HuH-7.5 (cell line): Measurements from ENCODE around the gene VSIG8.
"Not testable (repeated sequence)": the region's sequence is repeated elsewhere in the genome, so short reads cannot be mapped to it uniquely, and the experiment has no call there.

Source experiments
- DNase-seq: peaks from one replicate; pipeline ENCODE4 v3.0.0; 2011; ENCODE audit warnings: low spot score

The VSIG8 gene

DNA sequence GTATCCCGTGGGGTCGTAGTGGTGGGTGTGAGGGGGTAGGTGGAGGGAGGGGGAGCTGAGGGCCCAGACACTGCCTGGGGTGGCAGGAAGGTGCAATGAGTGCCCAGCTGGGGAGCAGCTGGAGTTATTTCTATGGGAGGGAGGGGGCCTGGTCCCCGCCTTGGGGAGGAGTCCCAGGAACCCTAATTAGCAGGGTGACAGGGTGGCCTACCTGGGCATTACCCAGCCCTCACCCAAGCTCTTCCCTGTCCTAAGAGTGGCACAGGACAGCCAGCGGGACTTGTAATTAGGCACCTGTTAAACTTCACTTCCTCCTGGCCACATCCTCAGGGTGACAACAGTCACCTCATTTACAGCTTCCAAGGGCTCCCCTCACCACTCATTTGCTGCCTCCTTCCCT, at the start of gene VSIG8:
TSS of gene VSIG8 (minus strand) at position 101 of the 400 bp plus-strand sequence. CDS start 136 bp downstream, outside the sequence.
- no peak for DNase-seq

DNA sequence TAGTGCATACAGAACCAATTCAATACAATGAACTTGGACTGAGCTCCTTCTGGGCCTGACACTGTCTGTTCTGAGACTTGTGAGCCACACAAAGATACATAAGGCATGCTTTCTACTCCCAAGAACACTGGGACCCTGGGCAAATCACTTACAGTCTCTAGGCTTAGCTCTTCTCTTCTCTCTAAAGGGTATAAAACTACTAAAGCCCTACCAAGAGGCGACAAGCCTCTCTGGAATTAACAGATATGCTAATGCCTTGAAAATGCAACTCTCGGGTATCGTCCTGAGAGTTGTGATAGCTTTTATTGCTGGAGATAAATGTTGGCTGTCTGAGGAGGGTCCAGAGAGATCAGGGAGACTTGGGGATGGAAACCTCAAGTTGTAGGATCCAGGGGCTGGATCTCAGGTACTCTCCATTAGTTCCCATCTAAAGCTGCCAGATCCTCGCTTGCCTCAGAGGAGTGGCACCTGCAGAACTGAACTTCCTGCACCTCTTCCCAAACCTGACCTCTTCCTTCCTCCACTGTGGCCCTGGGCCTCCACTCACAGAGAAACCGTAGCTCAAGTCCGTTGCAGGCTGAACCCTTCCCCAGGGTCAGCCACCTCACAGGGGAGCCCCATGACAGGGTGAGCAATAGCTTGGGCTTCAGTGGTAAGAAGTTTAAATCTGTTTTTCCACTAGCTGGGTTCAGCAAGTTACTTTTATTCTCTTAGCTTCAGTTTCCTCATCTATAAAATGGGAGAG, 49.0 kb upstream of the VSIG8 start:
- DNase-seq = no peak

DNA sequence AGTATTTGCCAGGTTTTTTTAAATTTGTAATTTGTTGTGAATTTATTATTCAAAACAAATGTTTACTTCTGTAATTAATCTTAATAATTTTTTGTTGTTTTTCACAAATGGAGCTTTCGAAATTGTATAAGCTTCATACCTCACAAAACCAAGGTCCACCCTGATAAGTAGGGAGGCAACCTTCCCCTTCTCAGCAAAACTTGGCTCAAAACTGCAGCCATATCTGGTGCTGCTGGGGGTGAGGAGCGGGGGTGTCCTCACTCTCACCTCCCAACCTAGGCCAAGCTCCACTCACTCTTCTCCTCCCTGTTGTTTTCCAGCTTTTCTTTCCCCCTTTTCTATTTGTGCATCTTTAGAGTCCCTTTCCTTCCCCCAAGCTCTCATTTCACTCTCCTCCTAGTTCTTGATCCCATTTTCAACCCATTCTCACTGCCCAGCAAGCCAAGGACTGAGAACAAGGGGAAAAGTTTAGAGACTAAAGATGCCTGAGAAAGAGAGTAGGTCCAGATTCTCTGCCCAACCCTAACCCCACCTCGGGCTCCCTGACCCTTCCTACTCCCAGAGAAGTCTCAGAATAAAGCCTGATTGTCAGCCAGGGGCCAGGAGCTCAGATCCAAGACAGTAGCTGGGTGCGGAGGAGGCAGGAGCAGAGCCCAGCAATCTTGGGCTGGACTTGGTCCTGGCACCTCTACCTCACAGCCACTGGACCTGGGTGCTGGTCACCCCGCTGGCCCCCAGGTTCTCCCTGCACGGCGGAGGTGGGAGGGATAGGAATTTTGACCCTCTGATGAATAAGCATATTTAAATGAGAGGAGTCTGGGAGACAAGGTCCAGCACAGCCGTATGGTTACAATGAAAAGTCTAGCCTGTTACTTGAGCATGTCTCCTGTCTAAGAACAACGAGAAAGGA, 45.8 kb upstream of the VSIG8 start:
- DNase-seq = no peak

GRCh38 chr1:159906960-159907359, 44.5 kb upstream of the VSIG8 start:
- DNase-seq = no peak

- not testable (repeated sequence) for DNase-seq
Observed at GRCh38 chr1:159904036-159904435, 41.6 kb upstream of the VSIG8 start.

GRCh38 chr1:159902541-159902940, 40.1 kb upstream of the VSIG8 start:
- DNase-seq = no peak

- DNase-seq = no peak
Observed at GRCh38 chr1:159900755-159901360, 38.4 kb upstream of the VSIG8 start.

DNA sequence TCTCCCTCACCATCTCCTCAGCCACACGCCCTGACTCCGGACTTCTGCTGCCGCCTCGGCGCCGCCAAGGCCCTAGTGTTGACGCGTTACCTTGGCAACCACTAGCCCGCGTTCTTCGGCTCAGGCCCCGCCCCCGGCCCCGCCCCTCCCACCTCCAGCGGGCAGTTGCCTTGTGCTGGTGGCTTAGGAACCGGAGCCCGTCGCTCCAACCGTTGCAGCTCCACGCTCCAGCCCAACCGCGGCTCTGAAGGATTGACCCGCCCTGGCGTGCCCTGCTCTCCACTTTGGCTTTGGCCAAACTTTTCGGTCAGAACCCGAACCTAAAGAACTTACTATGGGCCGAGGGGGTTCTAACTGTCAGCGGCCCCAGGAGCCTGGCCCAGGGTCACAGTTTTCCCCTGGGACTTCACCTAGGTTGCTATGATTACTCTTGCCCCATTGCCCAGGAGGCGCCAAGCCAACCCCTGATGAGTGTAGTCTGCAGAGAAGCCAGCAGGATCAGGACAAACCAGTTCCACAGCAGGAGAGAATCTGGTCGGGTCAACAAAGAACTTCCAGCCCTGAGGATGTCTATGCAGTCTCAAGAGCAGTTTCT, 37.7 kb upstream of the VSIG8 start, which contains the start of gene CFAP45:
TSS of gene CFAP45 (minus strand) at position 80 of the 595 bp plus-strand sequence. CDS start at position 13, 67 bp downstream.
- DNase-seq = no peak

- DNase-seq = not testable (repeated sequence)
Observed at GRCh38 chr1:159899634-159900033, 37.2 kb upstream of the VSIG8 start.

- no peak for DNase-seq
Observed at GRCh38 chr1:159898527-159898926, 36.1 kb upstream of the VSIG8 start.

DNA sequence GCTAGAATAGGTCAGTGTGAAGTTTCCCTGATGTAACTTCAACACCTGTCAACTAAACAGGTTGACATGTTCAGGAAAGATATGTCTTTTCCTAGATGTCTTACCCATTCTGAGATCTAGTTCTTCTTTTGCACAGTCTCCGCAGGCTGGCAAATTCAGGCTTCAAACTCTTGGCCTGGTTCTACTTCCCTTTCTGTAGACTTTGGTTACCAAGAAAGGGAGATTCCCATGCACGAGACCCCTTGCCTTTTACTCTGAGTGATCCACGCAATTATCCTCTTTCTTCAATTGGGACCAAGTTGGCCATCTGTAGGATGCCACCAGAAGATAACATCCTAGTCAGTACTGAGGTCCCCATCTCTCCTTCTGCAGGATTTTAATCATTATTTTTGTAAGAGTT, 35.5 kb upstream of the VSIG8 start:
- no peak for DNase-seq

DNA sequence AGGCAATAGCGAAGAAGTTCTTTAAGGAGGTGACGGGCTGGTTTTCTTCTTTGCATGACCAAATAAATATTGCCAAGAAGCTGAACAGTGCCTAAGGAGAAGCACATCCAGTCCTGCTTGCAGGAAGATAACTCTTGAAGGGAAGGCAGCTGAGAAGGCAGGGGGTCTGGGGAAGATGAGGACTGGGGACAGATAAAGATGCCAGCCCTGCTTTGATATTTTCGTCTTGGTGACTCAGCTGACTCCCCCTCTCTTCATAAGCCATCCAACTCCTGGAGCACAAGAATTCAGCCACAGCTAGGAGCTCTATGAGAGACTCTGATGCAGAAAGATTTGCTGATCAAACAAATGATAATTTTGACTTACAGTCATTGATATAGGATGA, 34.1 kb upstream of the VSIG8 start:
- no peak for DNase-seq

DNA sequence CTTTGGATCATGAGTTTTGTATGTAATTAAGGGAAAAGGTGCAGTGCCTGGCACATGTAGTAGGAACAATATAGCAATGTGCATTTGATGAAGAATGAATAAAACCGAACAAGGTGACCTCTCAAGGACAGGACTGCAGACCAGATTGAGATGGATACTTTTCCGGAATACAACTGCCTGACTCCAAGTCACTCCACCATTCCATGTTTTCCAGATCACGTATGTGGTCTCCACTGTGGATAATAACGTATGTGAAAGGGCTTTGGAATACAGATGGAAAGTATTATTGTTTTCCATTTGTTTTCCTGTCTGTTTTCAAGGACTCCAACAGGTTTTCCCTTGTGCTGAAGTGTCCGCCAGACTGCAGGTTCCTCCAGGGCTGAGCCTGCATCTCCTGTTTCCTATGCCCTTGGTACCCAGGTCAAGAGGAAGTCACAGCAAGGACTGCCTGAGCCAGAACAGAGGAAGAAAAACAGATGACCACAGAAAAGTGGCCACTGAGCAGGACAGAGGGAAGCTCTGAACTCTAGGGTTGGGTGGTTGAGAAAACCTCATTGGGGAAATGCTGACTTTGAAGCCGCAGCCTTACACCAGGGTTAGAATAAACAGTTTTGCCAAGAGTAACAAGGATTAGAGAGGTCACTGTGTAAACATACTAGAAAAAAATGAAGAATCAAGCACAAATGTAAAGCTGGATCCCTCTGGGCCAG, 33.5 kb upstream of the VSIG8 start:
- DNase-seq = no peak

GRCh38 chr1:159895286-159895685, 32.8 kb upstream of the VSIG8 start:
- DNase-seq = no peak

GRCh38 chr1:159892944-159893343, 30.5 kb upstream of the VSIG8 start:
- DNase-seq = no peak

DNA sequence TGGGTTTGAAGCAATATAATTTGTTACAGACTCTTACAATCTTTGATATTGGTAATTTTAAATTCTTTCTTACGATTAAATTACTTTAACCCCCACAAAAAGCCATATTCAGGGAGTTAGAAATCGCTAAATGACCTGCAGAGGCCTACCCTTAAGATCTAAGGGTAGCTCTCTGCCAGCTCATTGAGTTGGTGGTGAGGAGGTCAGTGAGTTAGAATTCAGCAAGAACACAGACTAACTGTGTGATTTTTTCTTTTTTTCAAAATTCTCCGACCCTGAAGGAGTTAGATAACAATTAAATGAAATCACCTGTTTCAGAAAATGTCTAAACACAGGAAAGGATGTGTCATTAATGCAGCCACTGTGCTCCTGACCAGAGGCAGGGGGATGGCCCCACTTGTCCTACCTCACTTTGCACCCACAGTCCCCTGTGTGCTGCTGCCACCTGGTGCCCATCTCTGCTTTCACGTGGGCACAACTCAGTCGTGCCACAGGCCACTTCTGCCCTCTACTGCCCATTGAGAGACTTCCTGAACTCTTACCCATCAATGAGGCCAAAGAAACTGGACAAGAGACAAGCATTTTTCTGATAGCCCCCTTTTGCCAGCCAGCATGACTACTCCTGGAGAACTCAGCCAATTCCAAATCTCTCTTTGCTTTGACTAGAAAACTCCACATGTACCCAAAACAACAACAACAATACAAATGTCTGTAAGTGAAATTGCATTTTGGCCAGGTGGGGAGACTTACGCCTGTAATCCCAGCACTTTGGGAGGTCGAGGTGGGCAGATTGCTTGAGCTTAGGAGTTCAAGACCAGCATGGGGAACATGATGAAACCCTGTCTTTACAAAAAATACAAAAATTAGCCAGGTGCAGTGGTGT, 29.1 kb upstream of the VSIG8 start:
- peak; percentile 21 for DNase-seq

- DNase-seq = no peak
Observed at GRCh38 chr1:159890390-159890789, 27.9 kb upstream of the VSIG8 start.

GRCh38 chr1:159889821-159890252, 27.4 kb upstream of the VSIG8 start:
- DNase-seq = no peak

DNA sequence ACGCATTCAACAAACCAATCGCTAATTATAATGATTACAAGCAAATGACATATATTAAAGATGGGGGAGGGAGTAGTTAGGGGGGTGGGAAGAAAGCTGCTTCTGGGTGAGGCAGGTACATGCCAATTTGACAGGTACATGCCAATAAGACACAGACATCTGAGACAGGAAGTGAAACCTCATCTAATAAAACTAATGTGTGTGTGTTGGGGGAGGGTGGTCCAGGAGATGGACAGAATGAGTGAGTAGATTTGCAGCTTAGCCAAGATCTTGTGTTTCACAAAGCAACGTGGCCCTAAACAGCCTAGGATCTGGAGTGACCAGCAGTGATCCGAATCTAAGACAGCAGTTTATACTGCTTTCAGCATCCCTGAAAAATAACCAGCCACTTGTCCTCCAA, 26.7 kb upstream of the VSIG8 start:
- DNase-seq = no peak

- DNase-seq = no peak
Observed at GRCh38 chr1:159884296-159884695, 21.8 kb upstream of the VSIG8 start.

- DNase-seq = no peak
Observed at GRCh38 chr1:159883134-159883533, 20.7 kb upstream of the VSIG8 start.
